ENCODE results near the gene HPS1. TPM values are rescaled to one million over a fixed set of nuclear protein-coding genes. Genes with fewer than 3 reads are reported as not detected.
A peak's percentile ranks its signal among the peaks of the same experiment; 100 is the strongest.

Gene HPS1
- total RNA-seq, 1 experiment from 2014 or later = 146 TPM

GRCh38 chr10:98446151-98446660 lies 529 bp downstream of the HPS1 start:
- TF ChIP-seq TCF7L2 (IDR thresholded peaks at IDR 0.05; ENCODE audit: low read depth, low read length) (no peak), POLR2AphosphoS5 (IDR thresholded peaks at IDR 0.05; ENCODE audit: low read depth, low read length) (no peak), SIN3A (IDR thresholded peaks at IDR 0.05; ENCODE audit: borderline replicate concordance, insufficient read depth, low read depth, low read length) (no peak), REST (IDR thresholded peaks at IDR 0.05; ENCODE audit: insufficient read depth in 1 of 2, low read depth in 2 of 2, low read length in 1 of 2) (no peak), CTCF (IDR thresholded peaks at IDR 0.05) (no peak)
- in situ Hi-C loops (cut with HindIII; ENCODE audit: low pct_unique_long_range_greater_than_20kb, low sequenced_read_pairs) (no loop called here), intact Hi-C loops (cut with micrococcal nuclease; ENCODE audit: unreplicated experiment) (no loop called here)
- Histone ChIP-seq H3K27me3 (ENCODE audit: control insufficient read depth, insufficient read depth, low read length) (no peaks in the 10 kb centered on the region; the same call in 1 of the 2 replicates), H3K27ac (ENCODE audit: low read length) (peak overlapping the region; percentile 98), H3K4me3 (ENCODE audit: low read depth in 2 of 2, low read length in 2 of 2) (peak overlapping the region; percentile 57 to 85), H3K9me3 (ENCODE audit: control insufficient read depth, insufficient read depth, low read depth, low read length) (no peaks in the 10 kb centered on the region), H3K36me3 (ENCODE audit: control insufficient read depth, insufficient read depth, low read length) (peaks cover 10% of the 10 kb centered on the region), H3K4me1 (ENCODE audit: control insufficient read depth, insufficient read depth, low read length) (peaks cover 12% of the 10 kb centered on the region)
- CTCF ChIA-PET = interaction anchor here (1.3 kb wide), 1 partner anchor 276 kb away, joined by 3 read pairs; no protein-coding TSS in a partner anchor
- DNase-seq (ENCODE audit: low read depth, low spot score) (no peak), ATAC-seq (peak; percentile 72)
- BruUV-seq (replicated peaks) = TSS peak; percentile 73
- POLR2A ChIA-PET = no interaction called here

- CTCF ChIA-PET = interaction anchor here (1.3 kb wide), 1 partner anchor 275 kb away, joined by 3 read pairs; no protein-coding TSS in a partner anchor
- peak overlapping the region; percentile 57 to 85 for H3K4me3 ChIP-seq (ENCODE audit: low read depth in 2 of 2, low read length in 2 of 2)
- intact Hi-C loops (cut with micrococcal nuclease; ENCODE audit: unreplicated experiment) (no loop called here), in situ Hi-C loops (cut with HindIII; ENCODE audit: low pct_unique_long_range_greater_than_20kb, low sequenced_read_pairs) (no loop called here)
- no peak for DNase-seq (ENCODE audit: low read depth, low spot score)
- H3K36me3 ChIP-seq (ENCODE audit: control insufficient read depth, insufficient read depth, low read length) = peaks cover 19% of the 10 kb centered on the region
- H3K9me3 ChIP-seq (ENCODE audit: control insufficient read depth, insufficient read depth, low read depth, low read length) = no peaks in the 10 kb centered on the region
- TF ChIP-seq SIN3A (IDR thresholded peaks at IDR 0.05; ENCODE audit: borderline replicate concordance, insufficient read depth, low read depth, low read length) (no peak), REST (IDR thresholded peaks at IDR 0.05; ENCODE audit: insufficient read depth in 1 of 2, low read depth in 2 of 2, low read length in 1 of 2) (no peak), POLR2AphosphoS5 (IDR thresholded peaks at IDR 0.05; ENCODE audit: low read depth, low read length) (no peak), TCF7L2 (IDR thresholded peaks at IDR 0.05; ENCODE audit: low read depth, low read length) (no peak), CTCF (IDR thresholded peaks at IDR 0.05) (no peak)
- POLR2A ChIA-PET = no interaction called here
- H3K27ac ChIP-seq (ENCODE audit: low read length) = peak overlapping the region; percentile 98
- ATAC-seq = no peak
- no peaks in the 10 kb centered on the region for H3K27me3 ChIP-seq (ENCODE audit: control insufficient read depth, insufficient read depth, low read length)
- H3K4me1 ChIP-seq (ENCODE audit: control insufficient read depth, insufficient read depth, low read length) = peaks cover 12% of the 10 kb centered on the region
- no TSS peak for BruUV-seq (replicated peaks)
Observed at GRCh38 chr10:98445200-98445812, 1.4 kb downstream of the HPS1 start.

All from Panc1 (cell line).